Measurements from ENCODE around the gene VAMP5.
"Not testable (repeated sequence)": the region's sequence is repeated elsewhere in the genome, so short reads cannot be mapped to it uniquely, and the experiment has no call there.

The VAMP5 gene

DNA sequence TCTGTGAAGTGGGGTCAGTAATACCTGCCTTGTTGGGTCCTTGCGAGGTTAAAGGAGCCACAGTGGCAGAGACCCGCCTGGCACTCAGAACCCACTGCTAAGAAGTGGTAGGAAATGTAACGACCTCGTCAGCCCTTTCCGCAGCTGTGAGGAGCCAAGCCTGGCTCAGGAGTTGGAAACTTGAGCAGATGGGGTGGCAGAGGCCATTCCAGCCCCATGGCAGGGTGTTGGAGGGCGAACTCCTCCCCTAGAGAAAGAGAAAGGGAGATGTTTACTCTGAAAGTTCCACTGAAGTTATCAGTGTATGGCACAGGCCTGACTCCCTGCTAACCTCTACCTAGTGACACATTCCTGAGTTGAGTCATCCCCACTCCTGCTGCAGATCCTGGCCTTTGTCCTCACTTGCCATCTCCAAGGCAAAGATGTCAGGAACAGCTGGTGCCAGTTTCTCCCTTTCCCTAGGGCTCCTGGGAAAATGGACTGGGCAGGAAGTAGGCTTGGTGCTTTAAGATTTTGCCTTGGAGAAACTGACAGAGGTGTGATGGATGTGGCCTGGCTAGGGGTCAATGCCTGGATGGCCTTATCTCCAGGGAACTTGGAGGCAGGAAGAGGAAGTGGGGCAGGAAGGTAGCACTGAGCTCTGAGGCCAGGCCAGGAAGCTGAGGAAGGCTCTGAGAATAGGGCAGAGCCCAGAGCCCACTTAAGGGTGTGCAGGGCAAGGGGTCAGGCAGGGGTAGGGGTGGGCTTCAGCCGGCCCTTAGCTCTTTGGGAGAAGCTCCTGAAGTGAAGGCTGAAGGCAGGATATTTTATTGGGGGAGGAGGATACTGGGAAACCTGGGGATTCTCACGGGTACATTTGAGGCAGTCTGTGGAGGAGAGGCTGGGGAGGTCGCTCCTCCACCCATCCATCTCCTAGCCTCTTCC is 888 bp downstream of the VAMP5 start:
- no peak for DNase-seq

- no peak for DNase-seq
These were observed 1.5 kb downstream of the VAMP5 start for GRCh38 chr2:85585781-85586105.

DNA sequence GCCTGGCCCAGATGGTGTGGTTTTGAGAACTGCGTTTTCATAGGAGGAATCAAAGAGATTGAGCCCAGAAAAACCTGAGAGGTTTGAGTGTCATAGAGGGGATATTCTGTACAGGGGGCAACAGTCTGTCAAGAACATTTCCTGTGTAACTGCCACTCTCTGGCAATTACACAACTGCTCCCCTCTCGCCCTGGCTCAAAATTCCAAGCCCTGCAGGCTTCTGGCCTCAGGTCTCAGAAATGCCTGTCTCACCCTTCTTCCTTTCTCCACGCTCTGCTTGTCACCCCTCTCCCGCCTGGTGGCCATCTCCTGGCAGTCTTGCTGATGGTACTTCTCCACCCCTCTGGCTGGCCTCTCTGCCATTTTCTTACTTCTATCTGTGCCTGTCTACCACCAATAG is 4.0 kb downstream of the VAMP5 start:
- no peak for DNase-seq

GRCh38 chr2:85588645-85589044 is 4.4 kb downstream of the VAMP5 start:
- no peak for DNase-seq

GRCh38 chr2:85589181-85589580 is 5.0 kb downstream of the VAMP5 start:
- DNase-seq: no peak

DNA sequence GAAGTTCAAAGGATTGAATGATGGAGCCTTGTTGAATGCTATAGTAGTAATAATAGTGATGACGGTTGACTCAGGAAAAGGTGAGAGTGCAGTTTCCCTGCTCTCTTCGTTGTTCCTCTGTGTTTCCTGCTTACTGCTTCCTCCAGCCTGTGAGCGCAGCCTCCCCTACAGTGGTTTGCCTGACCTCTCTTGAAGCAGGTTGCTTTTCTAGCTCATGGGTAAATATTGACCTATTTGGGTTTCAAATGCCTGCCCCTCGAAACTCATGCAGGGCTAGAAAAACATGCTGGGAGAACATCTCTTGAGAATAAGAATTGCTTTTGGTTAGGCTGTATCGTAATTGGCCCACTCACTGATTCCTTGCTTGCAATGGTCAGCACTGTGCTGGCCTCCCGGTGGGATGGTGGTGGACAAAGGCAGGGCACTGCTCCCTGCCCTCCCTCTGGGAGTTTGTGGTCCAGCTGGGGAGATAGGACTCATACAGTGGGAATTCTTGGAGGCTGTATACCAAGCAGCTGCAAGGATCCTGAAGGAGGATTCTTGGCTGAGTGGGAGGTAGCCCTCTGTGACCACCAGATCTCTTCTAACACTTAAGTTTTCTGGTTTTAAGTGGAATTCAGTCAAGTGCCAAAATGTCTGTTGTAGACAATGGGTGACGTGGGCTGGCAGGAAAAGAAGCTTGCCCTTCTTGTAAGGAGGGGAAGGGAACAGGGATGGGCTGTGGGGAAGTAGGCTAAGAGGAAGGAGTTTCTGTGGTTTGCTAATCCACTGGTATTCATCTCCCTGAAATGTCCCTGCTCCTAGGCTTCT is 6.0 kb downstream of the VAMP5 start:
- no peak for DNase-seq

- DNase-seq: no peak
These were observed 6.7 kb downstream of the VAMP5 start for GRCh38 chr2:85590950-85591349.

GRCh38 chr2:85591563-85591962 is 7.3 kb downstream of the VAMP5 start:
- no peak for DNase-seq

- not testable (repeated sequence) for DNase-seq
These were observed 8.1 kb downstream of the VAMP5 start for GRCh38 chr2:85592299-85592698.

DNA sequence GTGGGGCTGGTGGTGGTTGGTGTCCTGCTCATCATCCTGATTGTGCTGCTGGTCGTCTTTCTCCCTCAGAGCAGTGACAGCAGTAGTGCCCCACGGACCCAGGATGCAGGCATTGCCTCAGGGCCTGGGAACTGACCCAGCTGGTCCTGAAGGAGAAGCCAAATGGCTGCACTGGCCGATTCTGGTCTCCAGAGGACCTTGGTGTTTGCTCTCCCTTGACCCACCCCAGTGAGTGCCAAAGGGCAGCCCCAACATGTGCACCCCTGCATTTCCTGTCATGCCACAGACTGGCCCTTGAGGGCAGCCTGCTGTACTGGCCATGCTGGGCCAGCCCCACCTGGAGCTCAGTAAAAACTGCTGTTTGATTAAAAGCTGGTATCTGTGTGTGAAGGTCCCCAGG is 8.8 kb downstream of the VAMP5 start:
- no peak for DNase-seq

GRCh38 chr2:85594715-85595300 is 10.6 kb downstream of the VAMP5 start:
- DNase-seq: no peak

DNA sequence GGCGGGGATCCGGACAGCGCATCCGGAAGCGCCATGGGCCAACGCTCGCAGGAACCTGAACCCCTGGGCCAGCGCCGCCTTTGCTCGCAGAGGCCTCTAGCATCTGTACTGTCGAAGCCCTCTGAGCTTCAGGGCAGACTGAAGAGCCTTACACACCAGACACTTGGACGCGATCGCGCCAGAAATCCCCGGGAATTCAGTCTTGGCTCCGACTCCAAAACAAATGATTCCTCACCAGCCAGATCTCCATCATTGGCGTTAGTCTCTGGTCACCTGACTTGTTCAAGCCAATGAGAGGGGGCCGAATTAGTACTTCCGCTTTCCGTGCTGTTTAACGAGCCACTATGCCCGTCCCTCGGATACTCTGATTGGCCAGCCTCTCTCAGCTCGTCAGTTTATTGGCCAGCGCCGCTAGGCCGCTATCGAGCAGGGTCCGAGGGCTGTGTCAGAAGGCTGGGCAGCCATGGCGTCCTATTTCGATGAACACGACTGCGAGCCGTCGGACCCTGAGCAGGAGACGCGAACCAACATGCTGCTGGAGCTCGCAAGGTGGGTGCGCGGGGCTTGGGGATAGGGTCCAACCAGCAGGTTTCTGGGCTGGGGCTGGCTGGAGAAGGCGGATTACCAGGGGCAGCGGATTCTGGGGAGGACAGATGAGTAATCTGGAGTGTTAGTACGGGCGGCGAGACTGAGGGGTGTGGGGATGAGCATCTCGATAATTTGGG is 11.2 kb downstream of the VAMP5 start, which contains the start of gene RNF181:
TSS of gene RNF181 (plus strand) at position 445 of the 725 bp plus-strand sequence. CDS start at position 464, 19 bp downstream.
- DNase-seq: peak; percentile 92 to 95

DNA sequence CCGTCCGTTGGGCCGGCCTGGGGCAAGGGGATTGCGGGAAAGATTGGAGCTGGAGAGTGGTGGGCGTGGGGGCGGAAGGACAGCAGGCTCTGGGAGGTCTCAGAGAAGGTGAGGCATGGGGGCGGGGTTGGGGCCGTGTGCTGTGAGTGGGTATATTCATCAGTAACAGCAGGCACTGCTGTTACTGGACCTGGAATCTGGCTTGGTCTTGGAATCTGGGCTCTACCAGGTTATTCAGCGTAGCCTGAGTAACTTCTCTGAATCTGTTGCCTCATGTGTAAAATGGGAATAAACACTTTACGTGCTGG is 11.7 kb downstream of the VAMP5 start:
- DNase-seq: no peak

DNA sequence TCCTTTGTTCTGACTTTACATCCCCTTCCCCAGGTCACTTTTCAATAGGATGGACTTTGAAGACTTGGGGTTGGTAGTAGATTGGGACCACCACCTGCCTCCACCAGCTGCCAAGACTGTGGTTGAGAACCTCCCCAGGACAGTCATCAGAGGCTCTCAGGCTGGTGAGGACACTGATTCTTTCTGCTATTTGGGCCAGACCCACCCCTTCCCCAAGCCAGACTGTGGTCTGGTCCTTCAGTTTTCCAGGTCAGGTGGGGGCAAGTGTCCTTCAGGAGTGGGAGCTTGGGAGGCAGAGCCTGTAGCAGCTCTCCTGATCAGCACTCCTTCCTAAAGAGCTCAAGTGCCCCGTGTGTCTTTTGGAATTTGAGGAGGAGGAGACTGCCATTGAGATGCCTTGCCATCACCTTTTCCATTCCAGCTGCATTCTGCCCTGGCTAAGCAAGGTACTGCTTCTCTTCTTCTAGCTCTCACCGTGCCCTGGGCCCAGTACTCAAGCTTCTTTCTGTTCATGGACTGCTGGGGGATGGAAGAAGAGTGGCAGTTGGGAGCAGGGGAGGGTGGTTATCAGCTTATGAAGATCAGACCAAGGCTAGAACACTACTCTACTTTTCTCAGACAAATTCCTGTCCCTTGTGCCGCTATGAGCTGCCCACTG is 12.4 kb downstream of the VAMP5 start:
- no peak for DNase-seq

DNA sequence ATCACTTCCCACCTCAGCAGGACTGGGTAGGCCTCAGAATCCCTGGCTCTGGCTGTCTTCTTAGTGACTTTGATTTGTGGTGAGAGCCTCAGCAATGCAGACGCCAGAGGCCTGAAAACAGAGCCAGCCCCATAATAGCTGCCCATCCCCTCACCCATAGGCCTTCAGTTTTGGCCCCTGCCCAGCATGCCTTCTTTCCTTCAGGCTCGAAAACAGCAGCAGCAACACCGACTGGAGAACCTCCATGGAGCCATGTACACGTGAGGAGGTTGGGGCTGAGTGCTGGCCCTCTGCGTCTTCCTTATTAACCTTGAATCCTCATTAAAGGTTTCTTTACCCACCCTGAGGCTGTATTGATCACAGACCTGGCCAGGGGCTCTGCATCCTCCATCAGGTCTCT is 13.0 kb downstream of the VAMP5 start:
- DNase-seq: no peak

- no peak for DNase-seq
These were observed 14.5 kb downstream of the VAMP5 start for GRCh38 chr2:85598594-85599340.

- no peak for DNase-seq
These were observed 15.4 kb downstream of the VAMP5 start for GRCh38 chr2:85599468-85600234.

GRCh38 chr2:85600235-85600575 is 16.0 kb downstream of the VAMP5 start:
- no peak for DNase-seq

DNA sequence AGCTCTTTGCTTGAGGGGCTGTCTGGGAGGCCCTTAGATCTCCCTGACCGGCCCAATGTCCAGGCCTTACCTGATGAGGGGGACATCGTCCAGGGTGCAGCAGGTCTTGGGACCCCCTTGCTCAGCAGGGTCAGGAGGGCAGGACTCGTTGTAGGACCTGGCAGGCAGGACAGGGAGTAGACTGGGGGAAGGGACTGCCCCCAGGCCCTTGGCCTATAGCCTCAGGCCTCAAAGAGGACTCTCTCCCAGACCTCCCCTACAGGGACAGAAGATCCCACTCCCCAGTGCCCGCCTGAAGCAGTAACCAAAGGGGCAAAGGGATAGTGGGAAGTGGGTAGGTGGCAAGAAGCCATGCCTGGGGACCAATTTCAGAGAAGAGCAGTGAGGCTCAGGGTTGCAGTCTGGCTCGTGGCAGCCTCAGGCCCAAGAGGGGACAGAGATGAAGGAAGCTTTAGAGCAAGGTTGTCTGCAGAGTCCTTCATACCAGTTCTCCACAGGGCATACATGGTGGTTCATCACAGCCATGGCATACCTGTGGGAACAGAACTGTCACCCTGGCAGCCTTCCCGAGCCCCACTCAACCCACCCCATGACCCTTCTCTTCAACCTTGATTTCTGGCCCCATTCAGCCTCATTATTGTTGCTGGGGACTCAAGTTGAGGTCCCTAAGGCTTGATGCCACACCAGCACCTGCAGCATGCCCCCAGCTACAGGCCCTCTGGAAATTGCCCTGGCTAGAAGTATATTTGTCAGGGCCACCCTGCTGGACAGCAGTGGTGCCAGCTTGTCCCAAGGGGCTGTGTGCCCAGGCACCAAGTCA is 16.9 kb downstream of the VAMP5 start:
- no peak for DNase-seq

GRCh38 chr2:85601771-85602475 is 17.7 kb downstream of the VAMP5 start:
- no peak for DNase-seq
